HepG2 (cell line): ENCODE measurements around the gene TTC24. TPM values are rescaled to one million over a fixed set of nuclear protein-coding genes. Genes with fewer than 3 reads are reported as not detected.

Experiments
- AGO2 ChIP-seq: fragments of 200-400 bp; formaldehyde crosslinking; optimal IDR thresholded peaks from 2 replicates; pipeline ENCODE3; 2017; ENCODE audit warnings: mild to moderate bottlenecking, low read depth, low read length, moderate library complexity
- FOSL1 ChIP-seq: sonication (generic); formaldehyde crosslinking; IDR thresholded peaks from 2 replicates; pipeline ENCODE4 v1.9.0; 2021; ENCODE audit warnings: missing genetic modification reagents, borderline replicate concordance
- HNF4A ChIP-seq: sonication (generic); formaldehyde crosslinking; IDR thresholded peaks from 2 replicates; pipeline ENCODE4 v1.4.0; 2020; ENCODE audit warnings: missing genetic modification reagents
- NFATC3 ChIP-seq: sonication (generic); formaldehyde crosslinking; IDR thresholded peaks from 2 replicates; pipeline ENCODE4 v1.5.1; 2020; ENCODE audit warnings: mild to moderate bottlenecking, missing genetic modification reagents
- NFE2 ChIP-seq: sonication (generic); formaldehyde crosslinking; IDR thresholded peaks from 2 replicates; pipeline ENCODE4 v1.4.0; 2020; ENCODE audit warnings: missing genetic modification reagents
- NFKB2 ChIP-seq: sonication (generic); formaldehyde crosslinking; IDR thresholded peaks from 2 replicates; pipeline ENCODE4 v1.4.0; 2020; ENCODE audit warnings: missing genetic modification reagents, borderline replicate concordance
- PAWR ChIP-seq: sonication (generic); formaldehyde crosslinking; IDR thresholded peaks from 2 replicates; pipeline ENCODE4 v1.4.0; 2020; ENCODE audit warnings: missing genetic modification reagents, mild to moderate bottlenecking, borderline replicate concordance
- POLR2A ChIP-seq, 2 experiments: IDR thresholded peaks; 2 replicates each; pipeline ENCODE4 v1.6.1; 2011; ENCODE audit warnings: low read depth in 2 of 2, low read length in 2 of 2, mild to moderate bottlenecking in 1 of 2, moderate library complexity in 1 of 2; ENCODE audit not compliant: insufficient read depth in 1 of 2
- RFX5 ChIP-seq: IDR thresholded peaks from 2 replicates; pipeline ENCODE4 v1.6.1; 2011; ENCODE audit warnings: low read depth, low read length, improper control_type of control experiment
- SNRNP70 ChIP-seq: fragments of 200-400 bp; formaldehyde crosslinking; IDR thresholded peaks from 2 replicates; pipeline ENCODE4 v1.6.1; 2017; ENCODE audit warnings: mild to moderate bottlenecking, low read depth, low read length, moderate library complexity
- SRY ChIP-seq: sonication (generic); formaldehyde crosslinking; IDR thresholded peaks from 2 replicates; pipeline ENCODE4 v1.8.0; 2022; ENCODE audit warnings: mild to moderate bottlenecking, missing genetic modification reagents
- ZNF263 ChIP-seq: sonication (generic); formaldehyde crosslinking; IDR thresholded peaks from 2 replicates; pipeline ENCODE4 v1.4.0; 2020; ENCODE audit warnings: missing genetic modification reagents
- ZNF350 ChIP-seq: sonication (generic); formaldehyde crosslinking; IDR thresholded peaks from 2 replicates; pipeline ENCODE4 v1.4.0; 2020; ENCODE audit warnings: mild to moderate bottlenecking, low read depth, missing genetic modification reagents, borderline replicate concordance
- ZNF616 ChIP-seq: sonication (generic); formaldehyde crosslinking; IDR thresholded peaks from 2 replicates; pipeline ENCODE4 v1.5.0; 2020; ENCODE audit warnings: low read depth, mild to moderate bottlenecking, missing genetic modification reagents
- ZNF670 ChIP-seq: sonication (generic); formaldehyde crosslinking; IDR thresholded peaks from 2 replicates; pipeline ENCODE4 v1.8.0; 2022; ENCODE audit warnings: mild to moderate bottlenecking, missing genetic modification reagents, borderline replicate concordance
- polyA plus RNA-seq, 8 experiments: library from polyadenylated mRNA; depleted of rRNA in 3 of 8; stranded (reverse) in 7 of 8; unstranded in 1 of 8; fragments of >200 nt; fragmentation: Illumina TruSeq in 4 of 8; extraction: Trizol in 4 of 8; gene quantifications; 2 replicates each; pipeline versions ENCODE4 v1.2.1 to v1.2.3, GENCODE V29; 2011 to 2016; ENCODE audit warnings: low read depth in 4 of 8, missing spikeins in 1 of 8, mixed read lengths in 1 of 8; ENCODE audit not compliant: insufficient read depth in 1 of 8
- total RNA-seq, 5 experiments: library from RNA; depleted of rRNA; stranded (reverse); fragments of >200 nt; fragmentation: Illumina TruSeq; extraction: Trizol; gene quantifications; 2 replicates each; pipeline ENCODE4 v1.2.3, GENCODE V29; 2016; ENCODE audit warnings: low read depth in 1 of 5
- TF ChIP-seq, protein P1 (sequence below): sonication (generic); formaldehyde crosslinking; IDR thresholded peaks from 2 replicates; pipeline ENCODE4 v1.8.0; 2022; ENCODE audit warnings: mild to moderate bottlenecking, missing genetic modification reagents, moderate library complexity
- TF ChIP-seq, protein P2 (sequence below): sonication (generic); formaldehyde crosslinking; IDR thresholded peaks from 2 replicates; pipeline ENCODE4; 2020; ENCODE audit warnings: missing genetic modification reagents, mild to moderate bottlenecking, borderline replicate concordance
- TF ChIP-seq, protein P3 (sequence below): sonication (generic); formaldehyde crosslinking; IDR thresholded peaks from 2 replicates; pipeline ENCODE4 v1.5.1; 2020; ENCODE audit warnings: mild to moderate bottlenecking, missing genetic modification reagents, moderate library complexity
- TF ChIP-seq, protein P4 (sequence below): sonication (generic); formaldehyde crosslinking; IDR thresholded peaks from 2 replicates; pipeline ENCODE4 v1.4.0; 2020; ENCODE audit warnings: missing genetic modification reagents, low read depth, mild to moderate bottlenecking, borderline replicate concordance

TTC24 gene
- total and polyA plus RNA-seq, 2 of the 13 experiments (the other 11 are each of a cell fraction or from before 2014, with no cell fraction given): 0.13 to 0.18 TPM

DNA sequence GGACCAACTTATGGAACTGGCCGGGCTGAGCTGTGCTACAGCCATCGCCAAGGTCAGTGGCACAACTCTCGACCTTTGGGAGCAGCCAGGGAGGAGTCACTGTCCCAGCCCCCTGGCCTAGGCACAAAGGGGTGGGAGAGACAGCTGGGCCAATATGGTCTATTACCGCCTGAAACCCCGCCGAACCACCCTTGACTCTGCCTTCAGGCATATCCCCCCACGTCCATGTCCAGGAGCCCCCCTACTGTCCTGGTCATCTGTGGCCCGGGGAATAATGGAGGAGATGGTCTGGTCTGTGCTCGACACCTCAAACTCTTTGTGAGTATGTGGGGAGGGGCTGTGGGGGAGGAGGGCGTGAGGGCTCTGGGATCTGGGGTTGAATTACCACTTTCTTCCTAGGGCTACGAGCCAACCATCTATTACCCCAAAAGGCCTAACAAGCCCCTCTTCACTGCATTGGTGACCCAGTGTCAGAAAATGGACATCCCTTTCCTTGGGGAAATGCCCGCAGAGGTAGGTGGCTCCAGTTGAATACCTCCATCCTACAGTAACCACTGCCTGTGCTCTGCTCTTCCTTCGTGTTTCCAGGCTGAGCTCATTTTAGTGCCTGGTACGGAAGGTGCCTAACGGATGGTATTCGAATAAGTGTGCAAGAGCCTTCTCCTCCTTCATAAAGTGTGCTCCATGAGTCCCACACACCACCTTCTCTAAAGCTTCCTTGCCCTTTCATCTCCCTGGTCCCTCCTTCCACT, 12.8 kb downstream of the TTC24 start (continued):
- TF ChIP-seq NFKB2 (CRISPR knock-in tag): no peak
- no peak for TF ChIP-seq FOSL1
- TF ChIP-seq, protein P1, sequence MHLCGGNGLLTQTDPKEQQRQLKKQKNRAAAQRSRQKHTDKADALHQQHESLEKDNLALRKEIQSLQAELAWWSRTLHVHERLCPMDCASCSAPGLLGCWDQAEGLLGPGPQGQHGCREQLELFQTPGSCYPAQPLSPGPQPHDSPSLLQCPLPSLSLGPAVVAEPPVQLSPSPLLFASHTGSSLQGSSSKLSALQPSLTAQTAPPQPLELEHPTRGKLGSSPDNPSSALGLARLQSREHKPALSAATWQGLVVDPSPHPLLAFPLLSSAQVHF (CRISPR knock-in tag): no peak
- TF ChIP-seq SRY (CRISPR knock-in tag): peak; percentile 26; the same call in 1 of the 2 replicates
- peak; percentile 10; the same call in 1 of the 2 replicates for TF ChIP-seq ZNF670 (CRISPR knock-in tag)
- TF ChIP-seq ZNF263: peak; percentile 35; the same call in 1 of the 2 replicates
- no peak for TF ChIP-seq NFE2 (CRISPR knock-in tag)
- TF ChIP-seq POLR2A (IDR thresholded peaks at IDR 0.05; ENCODE audit: insufficient read depth in 1 of 2, low read depth in 2 of 2, low read length in 2 of 2): peak in 1 of 2 experiments; percentile 23; a peak in 2 of 4 replicates
- TF ChIP-seq ZNF616 (CRISPR knock-in tag): 0 out of 2 replicates have a peak, but pooled peaks have one; percentile 6
- TF ChIP-seq, protein P2, sequence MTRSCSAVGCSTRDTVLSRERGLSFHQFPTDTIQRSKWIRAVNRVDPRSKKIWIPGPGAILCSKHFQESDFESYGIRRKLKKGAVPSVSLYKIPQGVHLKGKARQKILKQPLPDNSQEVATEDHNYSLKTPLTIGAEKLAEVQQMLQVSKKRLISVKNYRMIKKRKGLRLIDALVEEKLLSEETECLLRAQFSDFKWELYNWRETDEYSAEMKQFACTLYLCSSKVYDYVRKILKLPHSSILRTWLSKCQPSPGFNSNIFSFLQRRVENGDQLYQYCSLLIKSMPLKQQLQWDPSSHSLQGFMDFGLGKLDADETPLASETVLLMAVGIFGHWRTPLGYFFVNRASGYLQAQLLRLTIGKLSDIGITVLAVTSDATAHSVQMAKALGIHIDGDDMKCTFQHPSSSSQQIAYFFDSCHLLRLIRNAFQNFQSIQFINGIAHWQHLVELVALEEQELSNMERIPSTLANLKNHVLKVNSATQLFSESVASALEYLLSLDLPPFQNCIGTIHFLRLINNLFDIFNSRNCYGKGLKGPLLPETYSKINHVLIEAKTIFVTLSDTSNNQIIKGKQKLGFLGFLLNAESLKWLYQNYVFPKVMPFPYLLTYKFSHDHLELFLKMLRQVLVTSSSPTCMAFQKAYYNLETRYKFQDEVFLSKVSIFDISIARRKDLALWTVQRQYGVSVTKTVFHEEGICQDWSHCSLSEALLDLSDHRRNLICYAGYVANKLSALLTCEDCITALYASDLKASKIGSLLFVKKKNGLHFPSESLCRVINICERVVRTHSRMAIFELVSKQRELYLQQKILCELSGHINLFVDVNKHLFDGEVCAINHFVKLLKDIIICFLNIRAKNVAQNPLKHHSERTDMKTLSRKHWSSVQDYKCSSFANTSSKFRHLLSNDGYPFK (CRISPR knock-in tag): no peak; the same call in 1 of the 2 replicates
- no peak for TF ChIP-seq HNF4A
- TF ChIP-seq SNRNP70: no peak
- TF ChIP-seq NFATC3 (CRISPR knock-in tag): 0 out of 2 replicates have a peak, but pooled peaks have one; percentile 4
- TF ChIP-seq PAWR (CRISPR knock-in tag): no peak
- TF ChIP-seq, protein P3, sequence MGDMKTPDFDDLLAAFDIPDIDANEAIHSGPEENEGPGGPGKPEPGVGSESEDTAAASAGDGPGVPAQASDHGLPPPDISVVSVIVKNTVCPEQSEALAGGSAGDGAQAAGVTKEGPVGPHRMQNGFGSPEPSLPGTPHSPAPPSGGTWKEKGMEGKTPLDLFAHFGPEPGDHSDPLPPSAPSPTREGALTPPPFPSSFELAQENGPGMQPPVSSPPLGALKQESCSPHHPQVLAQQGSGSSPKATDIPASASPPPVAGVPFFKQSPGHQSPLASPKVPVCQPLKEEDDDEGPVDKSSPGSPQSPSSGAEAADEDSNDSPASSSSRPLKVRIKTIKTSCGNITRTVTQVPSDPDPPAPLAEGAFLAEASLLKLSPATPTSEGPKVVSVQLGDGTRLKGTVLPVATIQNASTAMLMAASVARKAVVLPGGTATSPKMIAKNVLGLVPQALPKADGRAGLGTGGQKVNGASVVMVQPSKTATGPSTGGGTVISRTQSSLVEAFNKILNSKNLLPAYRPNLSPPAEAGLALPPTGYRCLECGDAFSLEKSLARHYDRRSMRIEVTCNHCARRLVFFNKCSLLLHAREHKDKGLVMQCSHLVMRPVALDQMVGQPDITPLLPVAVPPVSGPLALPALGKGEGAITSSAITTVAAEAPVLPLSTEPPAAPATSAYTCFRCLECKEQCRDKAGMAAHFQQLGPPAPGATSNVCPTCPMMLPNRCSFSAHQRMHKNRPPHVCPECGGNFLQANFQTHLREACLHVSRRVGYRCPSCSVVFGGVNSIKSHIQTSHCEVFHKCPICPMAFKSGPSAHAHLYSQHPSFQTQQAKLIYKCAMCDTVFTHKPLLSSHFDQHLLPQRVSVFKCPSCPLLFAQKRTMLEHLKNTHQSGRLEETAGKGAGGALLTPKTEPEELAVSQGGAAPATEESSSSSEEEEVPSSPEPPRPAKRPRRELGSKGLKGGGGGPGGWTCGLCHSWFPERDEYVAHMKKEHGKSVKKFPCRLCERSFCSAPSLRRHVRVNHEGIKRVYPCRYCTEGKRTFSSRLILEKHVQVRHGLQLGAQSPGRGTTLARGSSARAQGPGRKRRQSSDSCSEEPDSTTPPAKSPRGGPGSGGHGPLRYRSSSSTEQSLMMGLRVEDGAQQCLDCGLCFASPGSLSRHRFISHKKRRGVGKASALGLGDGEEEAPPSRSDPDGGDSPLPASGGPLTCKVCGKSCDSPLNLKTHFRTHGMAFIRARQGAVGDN (CRISPR knock-in tag): peak; percentile 60
- TF ChIP-seq AGO2: peak; percentile 80
- TF ChIP-seq, protein P4, sequence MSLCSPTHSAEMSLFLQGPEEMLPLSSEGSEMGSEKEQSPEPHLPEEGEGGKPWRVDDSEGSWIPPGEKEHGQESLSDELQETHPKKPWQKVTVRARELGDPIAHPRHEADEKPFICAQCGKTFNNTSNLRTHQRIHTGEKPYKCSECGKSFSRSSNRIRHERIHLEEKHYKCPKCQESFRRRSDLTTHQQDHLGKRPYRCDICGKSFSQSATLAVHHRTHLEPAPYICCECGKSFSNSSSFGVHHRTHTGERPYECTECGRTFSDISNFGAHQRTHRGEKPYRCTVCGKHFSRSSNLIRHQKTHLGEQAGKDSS (CRISPR knock-in tag): peak; percentile 92
- 0 out of 2 replicates have a peak, but pooled peaks have one; percentile 8 for TF ChIP-seq ZNF350 (CRISPR knock-in tag)
- TF ChIP-seq RFX5: no peak
